HG02852 (cell line): ENCODE data around the gene TMEM116.
"Not testable (repeated sequence)": the region's sequence is repeated elsewhere in the genome, so short reads cannot be mapped to it uniquely, and the experiment has no call there.

Experiments used
- ATAC-seq: cut with Tn5 transposase; IDR thresholded peaks from one replicate; pipeline ENCODE4 v1.9.1; 2021; ENCODE audit warnings: mild to moderate bottlenecking, moderate library complexity; ENCODE audit not compliant: unreplicated experiment

The TMEM116 gene

GRCh38 chr12:111980598-111980997 is 32.4 kb downstream of the TMEM116 start:
- no peak for ATAC-seq

GRCh38 chr12:111978545-111978944 is 34.4 kb downstream of the TMEM116 start:
- no peak for ATAC-seq

DNA sequence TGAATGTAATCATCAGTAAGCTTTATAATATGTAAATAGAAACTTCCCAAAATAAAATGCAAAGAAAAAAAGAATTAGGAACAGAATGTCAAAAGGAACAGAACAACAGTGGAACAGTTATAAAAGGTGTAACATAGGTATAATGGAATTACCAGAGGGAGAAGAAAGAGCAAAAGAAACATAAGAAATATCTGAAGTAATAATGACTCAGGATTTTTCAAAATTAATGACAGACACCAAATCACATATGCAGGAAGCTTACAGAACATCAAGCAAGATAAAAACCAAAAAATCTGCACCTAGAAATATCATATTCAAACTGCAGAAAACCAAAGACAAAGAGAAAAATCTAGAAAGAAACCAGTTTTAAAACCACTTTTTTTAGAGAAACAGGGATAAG is 36.1 kb downstream of the TMEM116 start:
- no peak for ATAC-seq

DNA sequence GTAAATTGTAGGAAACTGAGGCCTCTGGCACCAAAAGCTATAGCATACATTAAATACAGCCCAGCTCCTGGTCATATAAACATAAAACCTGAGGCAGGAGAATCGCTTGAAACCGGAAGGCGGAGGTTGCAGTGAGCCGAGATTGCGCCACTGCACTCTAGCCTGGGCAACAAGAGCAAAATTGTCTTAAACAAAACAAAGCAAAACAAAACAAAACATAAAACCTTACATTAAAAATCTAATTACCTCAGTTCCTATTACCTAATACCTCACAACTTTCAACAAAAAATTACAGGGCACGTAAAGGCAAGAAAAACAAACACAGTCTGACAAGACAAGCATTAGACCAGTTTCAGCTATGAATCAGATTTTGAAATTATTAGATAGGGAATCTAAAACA is 36.7 kb downstream of the TMEM116 start:
- no peak for ATAC-seq

DNA sequence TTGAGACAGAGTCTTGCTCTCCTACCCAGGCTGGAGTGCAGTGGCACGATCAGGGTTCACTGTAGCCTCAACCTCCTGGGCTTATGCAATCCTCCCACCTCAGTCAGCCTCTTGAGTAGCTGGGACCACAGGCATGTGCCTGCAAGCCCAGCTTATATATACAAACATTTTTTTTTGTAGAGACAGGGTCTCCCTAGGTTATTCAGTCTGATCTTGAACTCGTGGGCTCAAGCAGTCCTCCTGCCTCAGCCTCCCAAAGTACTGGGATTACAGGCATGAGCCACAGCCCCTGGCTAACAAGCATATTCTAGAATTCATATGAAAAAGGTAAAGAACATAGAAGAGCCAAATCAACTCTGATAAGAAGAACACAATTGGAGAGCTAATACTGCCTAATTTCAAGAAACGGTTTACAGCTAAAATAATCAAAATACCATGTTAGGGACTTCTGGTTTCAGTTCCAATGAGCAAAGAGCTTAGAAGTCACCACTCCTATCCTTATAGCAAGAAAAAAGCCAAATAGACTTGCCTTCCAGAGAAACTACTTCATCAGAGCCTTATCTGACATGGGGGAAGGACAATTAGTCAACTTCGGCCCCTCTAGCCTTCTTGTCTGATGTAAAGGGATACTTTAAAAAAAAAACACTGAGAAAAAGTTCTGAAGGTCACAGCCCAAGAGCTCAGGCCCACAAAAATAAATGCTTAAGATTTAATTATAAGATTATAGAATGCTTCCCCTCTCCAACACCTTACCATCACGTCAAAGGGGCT is 37.6 kb downstream of the TMEM116 start:
- no peak for ATAC-seq

GRCh38 chr12:111971800-111972199 is 41.2 kb downstream of the TMEM116 start:
- no peak for ATAC-seq

GRCh38 chr12:111964935-111965334 is 48.0 kb downstream of the TMEM116 start:
- no peak for ATAC-seq

DNA sequence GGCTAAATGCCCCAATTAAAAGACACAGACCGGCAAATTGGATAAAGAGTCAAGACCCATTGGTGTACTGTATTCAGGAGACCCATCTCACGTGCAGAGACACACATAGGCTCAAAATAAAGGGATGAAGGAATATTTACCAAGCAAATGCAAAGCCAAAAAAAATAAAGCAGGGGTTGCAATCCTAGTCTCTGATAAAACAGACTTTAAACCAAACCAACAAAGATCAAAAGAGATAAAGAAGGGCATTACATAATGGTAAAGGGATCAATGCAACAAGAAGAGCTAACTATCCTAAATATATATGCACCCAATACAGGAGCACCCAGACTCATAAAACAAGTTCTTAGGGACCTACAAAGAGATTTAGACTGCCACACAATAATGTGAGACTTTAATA is 53.4 kb downstream of the TMEM116 start:
- not testable (repeated sequence) for ATAC-seq

DNA sequence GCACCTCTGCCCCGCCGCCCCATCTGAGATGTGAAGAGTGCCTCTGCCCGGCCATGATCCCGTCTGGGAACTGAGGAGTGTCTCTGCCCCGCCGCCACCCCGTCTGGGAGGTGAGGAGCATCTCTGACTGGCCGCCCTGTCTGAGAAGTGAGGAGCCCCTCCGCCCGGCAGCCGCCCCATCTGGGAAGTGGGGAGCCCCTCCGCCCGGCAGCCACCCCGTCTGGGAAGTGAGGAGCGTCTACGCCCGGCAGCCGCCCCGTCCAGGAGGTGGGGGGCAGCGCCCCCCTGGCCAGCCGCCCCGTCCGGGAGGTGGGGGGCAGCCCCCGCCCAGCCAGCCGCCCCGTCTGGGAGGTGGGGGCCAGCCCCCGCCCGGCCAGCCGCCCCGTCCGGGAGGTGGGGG is 55.7 kb downstream of the TMEM116 start:
- not testable (repeated sequence) for ATAC-seq

GRCh38 chr12:111954969-111955368 is 58.0 kb downstream of the TMEM116 start:
- no peak for ATAC-seq

- ATAC-seq = no peak
These were observed 59.5 kb downstream of the TMEM116 start for GRCh38 chr12:111953455-111953854.

DNA sequence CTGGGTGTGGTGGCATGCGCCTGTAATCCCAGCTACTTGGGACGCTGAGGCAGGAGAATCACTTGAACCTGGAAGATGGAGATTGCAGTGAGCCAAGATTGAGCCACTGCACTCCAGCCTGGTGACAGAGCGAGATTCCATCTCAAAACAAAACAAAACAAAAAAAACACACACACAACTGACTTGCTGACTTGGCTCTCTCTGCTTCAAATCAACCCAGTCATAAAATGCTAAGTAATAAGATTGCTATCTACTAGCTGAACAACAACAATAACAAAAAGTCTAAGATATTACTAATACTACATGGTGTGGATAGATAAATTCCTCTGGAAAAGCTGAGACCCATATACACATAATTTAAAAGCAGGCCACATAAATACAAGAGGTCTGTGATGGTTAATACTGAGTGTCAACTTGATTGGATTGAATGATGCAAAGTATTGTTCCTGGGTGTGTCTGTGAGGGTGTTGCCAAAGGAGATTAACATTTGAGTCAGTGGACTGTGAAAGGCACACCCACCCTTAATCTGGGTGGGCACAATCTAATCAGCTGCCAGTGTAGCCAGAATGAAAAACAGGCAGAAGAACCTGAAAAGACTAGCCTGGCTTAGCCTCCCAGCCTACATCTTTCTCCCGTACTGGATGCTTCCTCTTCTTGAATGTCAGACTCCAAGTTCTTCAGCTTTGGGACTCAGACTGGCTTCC is 60.7 kb downstream of the TMEM116 start:
- ATAC-seq = not testable (repeated sequence)

- not testable (repeated sequence) for ATAC-seq
These were observed 61.8 kb downstream of the TMEM116 start for GRCh38 chr12:111950961-111951676.

DNA sequence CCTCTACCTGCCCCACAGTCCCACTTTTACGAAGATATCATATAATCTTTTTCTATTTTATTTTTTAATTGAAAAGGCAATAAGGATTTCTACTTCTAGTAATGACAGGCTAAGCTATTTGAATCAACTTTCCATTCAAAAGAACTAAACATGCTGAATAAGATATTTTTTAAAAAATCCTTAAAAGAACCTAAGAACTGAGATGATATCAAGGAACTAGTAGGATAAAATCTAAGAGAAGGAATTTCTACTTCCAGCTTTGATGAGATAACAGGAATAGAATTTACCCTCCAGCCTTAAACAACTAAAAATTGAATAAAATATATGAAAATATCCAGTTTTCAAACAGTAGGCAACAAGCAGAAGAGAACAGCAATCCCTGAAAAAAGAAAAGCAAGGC is 69.0 kb downstream of the TMEM116 start:
- ATAC-seq = no peak

GRCh38 chr12:111942557-111942956 is 70.4 kb downstream of the TMEM116 start:
- ATAC-seq = no peak

DNA sequence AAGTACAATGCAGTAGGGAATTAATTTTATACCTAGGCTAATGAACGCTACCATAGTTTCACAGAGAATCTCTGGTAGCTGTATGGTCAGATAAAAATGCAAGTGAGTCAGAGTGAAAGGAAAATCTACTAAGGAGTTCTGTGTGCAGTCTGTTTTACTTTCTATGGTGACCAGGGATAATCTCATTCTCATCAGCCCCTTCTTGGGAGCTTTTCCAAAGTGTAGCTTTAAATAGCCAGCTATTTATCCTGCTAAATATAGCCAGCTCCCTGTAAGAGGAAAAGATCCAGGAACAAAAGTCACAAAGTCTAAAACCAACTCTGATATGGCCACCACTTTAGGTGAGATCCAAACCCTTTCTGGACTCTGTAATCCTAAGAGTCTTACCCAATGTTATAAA is 75.5 kb downstream of the TMEM116 start:
- ATAC-seq = no peak

GRCh38 chr12:111936869-111937268 is 76.1 kb downstream of the TMEM116 start:
- ATAC-seq = no peak

GRCh38 chr12:111932241-111932640 is 80.7 kb downstream of the TMEM116 start:
- ATAC-seq = no peak

- no peak for ATAC-seq
These were observed 85.6 kb downstream of the TMEM116 start for GRCh38 chr12:111927346-111927745.

- no peak for ATAC-seq
These were observed 86.3 kb downstream of the TMEM116 start for GRCh38 chr12:111926631-111927030.

GRCh38 chr12:111925171-111925570 is 87.8 kb downstream of the TMEM116 start:
- no peak for ATAC-seq

GRCh38 chr12:111907740-111908139 is 105.2 kb downstream of the TMEM116 start:
- no peak for ATAC-seq
